Measurements from ENCODE around the gene C11orf68. TPM values are rescaled to one million over a fixed set of nuclear protein-coding genes. Genes with fewer than 3 reads are reported as not detected.

C11orf68 gene
- total RNA-seq, 1 experiment from 2014 or later: 36.5 TPM

DNA sequence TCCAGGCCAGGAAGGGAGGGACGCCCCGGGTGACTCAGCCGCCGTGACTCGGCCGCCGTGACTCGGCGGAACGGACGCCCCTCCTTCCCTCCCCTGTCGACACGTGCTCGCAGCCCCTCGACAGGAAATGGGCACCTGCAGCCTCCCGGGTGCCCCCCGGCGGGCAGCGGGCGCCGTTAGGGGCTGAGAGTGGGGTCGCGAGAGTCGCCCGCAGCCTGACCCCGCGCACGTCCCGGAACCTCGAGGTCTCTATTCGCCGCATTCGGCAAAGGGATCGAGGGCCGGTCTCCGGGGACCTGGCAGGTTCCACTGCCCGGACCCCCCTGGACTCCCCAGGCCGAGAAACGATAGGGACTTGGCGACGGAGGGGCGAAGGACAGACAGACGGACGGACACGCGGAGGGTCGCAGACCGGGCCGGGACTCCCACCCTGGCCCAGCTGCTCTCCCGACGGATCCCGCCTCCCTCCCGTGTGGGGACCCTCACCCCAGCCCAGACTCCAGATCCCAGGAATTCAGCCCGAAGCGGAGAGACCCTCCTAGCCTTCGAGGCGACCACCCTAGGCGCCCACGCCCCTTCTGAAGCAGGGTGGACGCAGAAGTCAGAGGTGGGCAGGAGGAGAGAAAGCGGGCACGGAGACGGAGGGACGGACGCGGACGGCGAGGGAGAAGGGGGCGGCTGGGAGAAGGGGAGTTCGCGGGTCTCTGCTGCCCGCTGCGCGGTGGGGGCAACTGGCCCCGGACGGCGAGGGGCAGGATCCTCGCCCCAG lies 19.3 kb downstream of the C11orf68 start:
- peak; percentile 75 to 88 for DNase-seq
- peaks cover 27% of the 10 kb centered on the region for H3K36me3 ChIP-seq (ENCODE audit: low read depth)
- H3K79me2 ChIP-seq (ENCODE audit: low read depth): peaks cover 62% of the 10 kb centered on the region
- peaks cover 80% of the 10 kb centered on the region for H3F3A ChIP-seq (ENCODE audit: insufficient read depth, low read depth)
- peak overlapping the region; percentile 29; the same call in 1 of the 2 replicates for H2AFZ ChIP-seq
- ChIA-PET POLR2A (ENCODE audit: unreplicated experiment) (interaction anchor here (0.6 to 2.2 kb wide), 3 partner anchors 9 to 16 kb away, joined by 4 to 34 read pairs (median 4); partner anchors contain the start of gene CCDC85B), CTCF (interaction anchor here (0.7 kb wide), 1 partner anchor 14 kb away, joined by 5 read pairs; no protein-coding TSS in a partner anchor)
- no peaks in the 10 kb centered on the region for H3K9me2 ChIP-seq (ENCODE audit: insufficient read depth)
- H3K27me3 ChIP-seq (ENCODE audit: insufficient read depth, low read depth): no peaks in the 10 kb centered on the region
- peak overlapping the region; percentile 91 for H3K4me2 ChIP-seq
- peaks cover 71% of the 10 kb centered on the region for H3K4me1 ChIP-seq (replicated peaks; ENCODE audit: insufficient read depth)
- peak overlapping the region; percentile 95 for H3K27ac ChIP-seq
- TF ChIP-seq, protein P1, sequence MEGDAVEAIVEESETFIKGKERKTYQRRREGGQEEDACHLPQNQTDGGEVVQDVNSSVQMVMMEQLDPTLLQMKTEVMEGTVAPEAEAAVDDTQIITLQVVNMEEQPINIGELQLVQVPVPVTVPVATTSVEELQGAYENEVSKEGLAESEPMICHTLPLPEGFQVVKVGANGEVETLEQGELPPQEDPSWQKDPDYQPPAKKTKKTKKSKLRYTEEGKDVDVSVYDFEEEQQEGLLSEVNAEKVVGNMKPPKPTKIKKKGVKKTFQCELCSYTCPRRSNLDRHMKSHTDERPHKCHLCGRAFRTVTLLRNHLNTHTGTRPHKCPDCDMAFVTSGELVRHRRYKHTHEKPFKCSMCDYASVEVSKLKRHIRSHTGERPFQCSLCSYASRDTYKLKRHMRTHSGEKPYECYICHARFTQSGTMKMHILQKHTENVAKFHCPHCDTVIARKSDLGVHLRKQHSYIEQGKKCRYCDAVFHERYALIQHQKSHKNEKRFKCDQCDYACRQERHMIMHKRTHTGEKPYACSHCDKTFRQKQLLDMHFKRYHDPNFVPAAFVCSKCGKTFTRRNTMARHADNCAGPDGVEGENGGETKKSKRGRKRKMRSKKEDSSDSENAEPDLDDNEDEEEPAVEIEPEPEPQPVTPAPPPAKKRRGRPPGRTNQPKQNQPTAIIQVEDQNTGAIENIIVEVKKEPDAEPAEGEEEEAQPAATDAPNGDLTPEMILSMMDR (conservative IDR thresholded peaks at IDR 0.05): 0 out of 2 replicates have a peak, but pooled peaks have one; percentile 23
- no peak for TF ChIP-seq EZH2 (IDR thresholded peaks at IDR 0.05; ENCODE audit: low read depth)
- BruUV-seq (replicated peaks): no TSS peak
- intact Hi-C loops (cut with micrococcal nuclease; ENCODE audit: unreplicated experiment): no loop called here
- H3K9me3 ChIP-seq (ENCODE audit: insufficient read depth, low read depth): no peaks in the 10 kb centered on the region
- peaks cover 40% of the 10 kb centered on the region for H4K20me1 ChIP-seq (ENCODE audit: insufficient read depth)
- H3K4me3 ChIP-seq: peak overlapping the region; percentile 96

DNA sequence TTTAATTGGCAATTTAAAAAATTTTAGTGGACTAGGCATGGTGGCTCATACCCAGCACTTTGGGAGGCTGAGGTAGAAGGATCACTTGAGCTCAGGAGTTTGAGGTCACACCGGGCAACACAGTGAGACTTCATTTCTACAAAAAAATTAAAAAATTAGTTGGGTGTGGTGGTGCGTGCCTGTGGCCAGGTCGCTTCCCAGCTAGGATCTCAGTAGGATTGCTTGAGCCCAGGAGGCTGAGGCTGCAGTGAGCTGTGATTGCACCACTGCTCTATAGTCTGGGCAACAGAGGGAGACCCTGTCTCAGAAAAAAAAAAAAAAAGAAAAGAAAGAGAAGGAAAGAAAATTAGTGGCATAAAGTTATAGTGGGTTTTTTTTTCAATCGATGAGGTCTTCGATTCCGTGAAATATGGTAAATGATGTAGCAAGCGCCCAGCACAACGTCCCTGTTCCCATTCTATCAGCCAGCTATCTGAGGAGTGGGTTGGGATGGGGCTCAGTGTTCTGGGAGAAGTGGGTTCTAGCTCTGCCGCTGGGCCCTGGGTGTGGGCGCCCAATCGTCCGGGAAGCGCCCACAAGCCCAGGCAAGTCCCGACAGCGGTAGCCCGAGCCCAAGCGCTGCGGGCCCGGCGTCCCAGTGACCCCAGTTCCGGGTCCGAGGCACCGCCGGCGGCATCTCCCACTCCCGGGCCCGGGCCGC lies 20.1 kb downstream of the C11orf68 start:
- TF ChIP-seq EZH2 (IDR thresholded peaks at IDR 0.05; ENCODE audit: low read depth): no peak
- TF ChIP-seq, protein P1 (conservative IDR thresholded peaks at IDR 0.05): no peak
- H3K27me3 ChIP-seq (ENCODE audit: insufficient read depth, low read depth): no peaks in the 10 kb centered on the region
- peaks cover 47% of the 10 kb centered on the region for H4K20me1 ChIP-seq (ENCODE audit: insufficient read depth)
- H3K36me3 ChIP-seq (ENCODE audit: low read depth): peaks cover 27% of the 10 kb centered on the region
- no peak for DNase-seq
- H3K79me2 ChIP-seq (ENCODE audit: low read depth): peaks cover 69% of the 10 kb centered on the region
- BruUV-seq (replicated peaks): TSS peak; percentile 28
- H3K9me2 ChIP-seq (ENCODE audit: insufficient read depth): no peaks in the 10 kb centered on the region
- intact Hi-C loops (cut with micrococcal nuclease; ENCODE audit: unreplicated experiment): no loop called here
- no peak overlapping the region for H2AFZ ChIP-seq
- ChIA-PET POLR2A (ENCODE audit: unreplicated experiment) (interaction anchor here (0.6 to 2.2 kb wide), 3 partner anchors 9 to 17 kb away, joined by 3 to 34 read pairs (median 4); partner anchors contain the start of genes CCDC85B and FIBP), CTCF (interaction anchor here (0.6 to 1.3 kb wide), 6 partner anchors 10 to 56 kb away, joined by 3 to 13 read pairs (median 8); no protein-coding TSS in a partner anchor)
- peaks cover 81% of the 10 kb centered on the region for H3F3A ChIP-seq (ENCODE audit: insufficient read depth, low read depth)
- H3K9me3 ChIP-seq (ENCODE audit: insufficient read depth, low read depth): no peaks in the 10 kb centered on the region
- H3K27ac ChIP-seq: peak overlapping the region; percentile 95
- H3K4me1 ChIP-seq (replicated peaks; ENCODE audit: insufficient read depth): peaks cover 65% of the 10 kb centered on the region
- peak overlapping the region; percentile 96 for H3K4me3 ChIP-seq
- peak overlapping the region; percentile 91 for H3K4me2 ChIP-seq

DNA sequence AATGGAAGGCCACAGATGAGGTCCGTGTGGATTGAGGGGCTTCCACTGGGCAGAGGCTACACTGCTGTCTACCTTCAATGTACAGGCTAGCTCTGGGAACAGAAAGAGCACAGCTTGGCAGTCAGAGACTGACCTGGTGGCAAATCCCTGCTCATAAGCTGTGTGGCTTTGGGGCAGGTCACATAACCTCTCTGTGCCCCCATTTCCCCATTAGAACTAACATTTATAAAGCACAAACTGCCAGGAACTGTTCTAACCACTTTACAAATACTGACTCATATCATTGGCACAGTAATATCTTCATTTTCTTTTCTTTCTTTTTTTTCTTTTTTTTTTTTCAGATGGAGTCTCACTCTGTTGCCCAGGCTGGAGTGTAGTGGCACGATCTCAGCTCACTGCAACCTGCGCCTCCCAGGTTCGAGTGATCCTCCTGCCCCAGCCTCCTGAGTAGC lies 21.8 kb downstream of the C11orf68 start:
- intact Hi-C loops (cut with micrococcal nuclease; ENCODE audit: unreplicated experiment): no loop called here
- peaks cover 83% of the 10 kb centered on the region for H3F3A ChIP-seq (ENCODE audit: insufficient read depth, low read depth)
- CTCF ChIA-PET: interaction anchor here (1.3 kb wide), 2 partner anchors 9 to 12 kb away, joined by 4 to 10 read pairs; partner anchors contain the start of gene FIBP
- H3K27me3 ChIP-seq (ENCODE audit: insufficient read depth, low read depth): no peaks in the 10 kb centered on the region
- BruUV-seq (replicated peaks): no TSS peak
- H3K4me3 ChIP-seq: peak overlapping the region; percentile 96; the same call in 1 of the 2 replicates
- peaks cover 27% of the 10 kb centered on the region for H3K36me3 ChIP-seq (ENCODE audit: low read depth)
- DNase-seq: no peak
- POLR2A ChIA-PET (ENCODE audit: unreplicated experiment): interaction anchor here (0.6 to 2.2 kb wide), 2 partner anchors 19 to 327 kb away, joined by 4 to 34 read pairs; partner anchors contain the start of gene ZNRD2
- H4K20me1 ChIP-seq (ENCODE audit: insufficient read depth): peaks cover 52% of the 10 kb centered on the region
- TF ChIP-seq, protein P1 (conservative IDR thresholded peaks at IDR 0.05): no peak
- TF ChIP-seq EZH2 (IDR thresholded peaks at IDR 0.05; ENCODE audit: low read depth): no peak
- peak overlapping the region; percentile 91 for H3K4me2 ChIP-seq
- H3K9me3 ChIP-seq (ENCODE audit: insufficient read depth, low read depth): no peaks in the 10 kb centered on the region
- H3K4me1 ChIP-seq (replicated peaks; ENCODE audit: insufficient read depth): peaks cover 47% of the 10 kb centered on the region
- H3K79me2 ChIP-seq (ENCODE audit: low read depth): peaks cover 80% of the 10 kb centered on the region
- H2AFZ ChIP-seq: no peak overlapping the region
- peak overlapping the region; percentile 95 for H3K27ac ChIP-seq
- H3K9me2 ChIP-seq (ENCODE audit: insufficient read depth): no peaks in the 10 kb centered on the region
